Neural cell (in vitro differentiated cells): Measurements from ENCODE around the gene SLC8A1.

Experiments used
- EP300 ChIP-seq: fragments of 450-650 bp; conservative IDR thresholded peaks from 2 replicates; pipeline ENCODE4 v1.6.1; 2014; ENCODE audit warnings: antibody characterized with exemption, mild to moderate bottlenecking, moderate library complexity; ENCODE audit not compliant: poor library complexity, severe bottlenecking
- TF ChIP-seq, protein P1 (sequence below): fragments of 450-650 bp; IDR thresholded peaks from 2 replicates; pipeline ENCODE4 v1.5.1; 2014; ENCODE audit warnings: antibody characterized with exemption, mild to moderate bottlenecking, moderate library complexity; ENCODE audit not compliant: poor library complexity, severe bottlenecking
- TF ChIP-seq, protein P2 (sequence below): IDR thresholded peaks from 2 replicates; pipeline ENCODE4 v1.6.1; 2012; ENCODE audit warnings: borderline replicate concordance

DNA sequence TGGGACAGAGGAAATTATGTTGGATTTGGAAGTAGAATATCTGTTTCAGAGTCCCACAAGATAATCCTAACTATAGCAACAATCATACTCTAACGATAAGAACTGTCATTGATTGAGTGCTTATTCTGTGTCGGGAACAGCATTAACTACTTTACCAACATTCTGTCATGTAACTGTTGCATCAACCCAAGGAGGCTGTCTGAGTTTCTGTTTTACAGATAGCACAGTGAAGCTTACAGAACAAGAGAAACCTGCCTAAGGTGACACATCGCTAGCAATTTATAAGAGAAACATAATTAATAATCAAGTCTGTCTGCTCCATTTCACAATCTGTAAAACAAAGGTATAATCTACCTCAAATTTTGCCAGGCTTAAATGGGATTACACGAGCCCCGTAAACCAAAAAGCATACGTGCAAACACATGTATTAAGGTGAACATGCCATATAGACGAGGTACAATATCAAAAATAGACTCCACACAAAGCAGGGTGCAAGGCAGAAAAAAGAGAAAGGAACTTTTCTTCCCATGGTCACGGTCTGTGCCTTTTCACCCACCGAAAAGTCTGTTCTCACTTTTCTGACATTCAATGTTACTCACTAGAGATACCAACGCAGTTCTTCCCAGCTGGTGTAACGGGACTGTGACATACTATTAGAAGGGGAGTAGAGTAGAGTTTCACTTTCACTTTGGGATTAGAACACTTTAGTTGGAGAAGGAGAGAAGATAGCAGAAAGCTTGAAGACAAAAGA, 37.2 kb upstream of the SLC8A1 start:
- TF ChIP-seq, protein P1, sequence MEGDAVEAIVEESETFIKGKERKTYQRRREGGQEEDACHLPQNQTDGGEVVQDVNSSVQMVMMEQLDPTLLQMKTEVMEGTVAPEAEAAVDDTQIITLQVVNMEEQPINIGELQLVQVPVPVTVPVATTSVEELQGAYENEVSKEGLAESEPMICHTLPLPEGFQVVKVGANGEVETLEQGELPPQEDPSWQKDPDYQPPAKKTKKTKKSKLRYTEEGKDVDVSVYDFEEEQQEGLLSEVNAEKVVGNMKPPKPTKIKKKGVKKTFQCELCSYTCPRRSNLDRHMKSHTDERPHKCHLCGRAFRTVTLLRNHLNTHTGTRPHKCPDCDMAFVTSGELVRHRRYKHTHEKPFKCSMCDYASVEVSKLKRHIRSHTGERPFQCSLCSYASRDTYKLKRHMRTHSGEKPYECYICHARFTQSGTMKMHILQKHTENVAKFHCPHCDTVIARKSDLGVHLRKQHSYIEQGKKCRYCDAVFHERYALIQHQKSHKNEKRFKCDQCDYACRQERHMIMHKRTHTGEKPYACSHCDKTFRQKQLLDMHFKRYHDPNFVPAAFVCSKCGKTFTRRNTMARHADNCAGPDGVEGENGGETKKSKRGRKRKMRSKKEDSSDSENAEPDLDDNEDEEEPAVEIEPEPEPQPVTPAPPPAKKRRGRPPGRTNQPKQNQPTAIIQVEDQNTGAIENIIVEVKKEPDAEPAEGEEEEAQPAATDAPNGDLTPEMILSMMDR: no peak
- TF ChIP-seq, protein P2, sequence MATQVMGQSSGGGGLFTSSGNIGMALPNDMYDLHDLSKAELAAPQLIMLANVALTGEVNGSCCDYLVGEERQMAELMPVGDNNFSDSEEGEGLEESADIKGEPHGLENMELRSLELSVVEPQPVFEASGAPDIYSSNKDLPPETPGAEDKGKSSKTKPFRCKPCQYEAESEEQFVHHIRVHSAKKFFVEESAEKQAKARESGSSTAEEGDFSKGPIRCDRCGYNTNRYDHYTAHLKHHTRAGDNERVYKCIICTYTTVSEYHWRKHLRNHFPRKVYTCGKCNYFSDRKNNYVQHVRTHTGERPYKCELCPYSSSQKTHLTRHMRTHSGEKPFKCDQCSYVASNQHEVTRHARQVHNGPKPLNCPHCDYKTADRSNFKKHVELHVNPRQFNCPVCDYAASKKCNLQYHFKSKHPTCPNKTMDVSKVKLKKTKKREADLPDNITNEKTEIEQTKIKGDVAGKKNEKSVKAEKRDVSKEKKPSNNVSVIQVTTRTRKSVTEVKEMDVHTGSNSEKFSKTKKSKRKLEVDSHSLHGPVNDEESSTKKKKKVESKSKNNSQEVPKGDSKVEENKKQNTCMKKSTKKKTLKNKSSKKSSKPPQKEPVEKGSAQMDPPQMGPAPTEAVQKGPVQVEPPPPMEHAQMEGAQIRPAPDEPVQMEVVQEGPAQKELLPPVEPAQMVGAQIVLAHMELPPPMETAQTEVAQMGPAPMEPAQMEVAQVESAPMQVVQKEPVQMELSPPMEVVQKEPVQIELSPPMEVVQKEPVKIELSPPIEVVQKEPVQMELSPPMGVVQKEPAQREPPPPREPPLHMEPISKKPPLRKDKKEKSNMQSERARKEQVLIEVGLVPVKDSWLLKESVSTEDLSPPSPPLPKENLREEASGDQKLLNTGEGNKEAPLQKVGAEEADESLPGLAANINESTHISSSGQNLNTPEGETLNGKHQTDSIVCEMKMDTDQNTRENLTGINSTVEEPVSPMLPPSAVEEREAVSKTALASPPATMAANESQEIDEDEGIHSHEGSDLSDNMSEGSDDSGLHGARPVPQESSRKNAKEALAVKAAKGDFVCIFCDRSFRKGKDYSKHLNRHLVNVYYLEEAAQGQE: no peak
- no peak for TF ChIP-seq EP300
